ENCODE data around the gene LRP1. TPM values are rescaled to one million over a fixed set of nuclear protein-coding genes. Genes with fewer than 3 reads are reported as not detected.

Gene LRP1
- total and polyA plus RNA-seq, 2 of the 13 experiments (the other 11 are each of a cell fraction or from before 2014, with no cell fraction given): 14.7 to 30.8 TPM

DNA sequence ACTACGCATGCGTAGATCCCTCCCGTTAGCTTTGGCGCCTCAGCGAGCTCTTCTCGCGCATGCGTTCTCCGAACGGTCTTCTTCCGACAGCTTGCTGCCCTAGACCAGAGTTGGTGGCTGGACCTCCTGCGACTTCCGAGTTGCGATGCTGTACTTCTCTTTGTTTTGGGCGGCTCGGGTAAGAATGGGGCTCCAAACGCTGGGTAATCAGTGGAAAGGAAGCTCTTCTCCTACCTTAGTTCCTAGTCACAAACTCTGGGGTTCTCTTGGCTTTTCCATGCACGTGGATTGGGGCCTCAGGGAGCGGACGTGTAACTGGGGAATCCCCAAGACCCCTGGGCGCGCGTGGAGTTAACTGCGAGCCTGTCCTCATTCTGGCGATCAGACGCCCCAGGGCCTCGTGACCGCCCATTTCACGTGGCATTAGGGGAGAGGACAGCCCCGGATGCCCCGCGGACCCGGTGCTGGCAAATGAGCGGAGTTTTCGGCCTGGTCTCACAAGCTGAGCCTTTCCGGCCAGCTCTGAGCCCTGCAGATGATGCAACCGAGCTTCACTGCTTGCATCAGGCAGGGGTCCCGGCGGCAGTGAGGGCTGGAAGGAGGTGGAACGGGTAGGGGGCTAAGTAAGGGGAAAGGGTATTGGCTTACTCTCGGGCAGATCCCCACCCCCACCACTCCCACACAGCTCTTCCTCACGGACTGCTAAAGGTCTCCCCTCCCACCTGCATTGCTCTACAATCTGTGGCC lies 101.5 kb downstream of the LRP1 start, which contains the start of gene SHMT2 (continued):
- TF ChIP-seq, protein P1, sequence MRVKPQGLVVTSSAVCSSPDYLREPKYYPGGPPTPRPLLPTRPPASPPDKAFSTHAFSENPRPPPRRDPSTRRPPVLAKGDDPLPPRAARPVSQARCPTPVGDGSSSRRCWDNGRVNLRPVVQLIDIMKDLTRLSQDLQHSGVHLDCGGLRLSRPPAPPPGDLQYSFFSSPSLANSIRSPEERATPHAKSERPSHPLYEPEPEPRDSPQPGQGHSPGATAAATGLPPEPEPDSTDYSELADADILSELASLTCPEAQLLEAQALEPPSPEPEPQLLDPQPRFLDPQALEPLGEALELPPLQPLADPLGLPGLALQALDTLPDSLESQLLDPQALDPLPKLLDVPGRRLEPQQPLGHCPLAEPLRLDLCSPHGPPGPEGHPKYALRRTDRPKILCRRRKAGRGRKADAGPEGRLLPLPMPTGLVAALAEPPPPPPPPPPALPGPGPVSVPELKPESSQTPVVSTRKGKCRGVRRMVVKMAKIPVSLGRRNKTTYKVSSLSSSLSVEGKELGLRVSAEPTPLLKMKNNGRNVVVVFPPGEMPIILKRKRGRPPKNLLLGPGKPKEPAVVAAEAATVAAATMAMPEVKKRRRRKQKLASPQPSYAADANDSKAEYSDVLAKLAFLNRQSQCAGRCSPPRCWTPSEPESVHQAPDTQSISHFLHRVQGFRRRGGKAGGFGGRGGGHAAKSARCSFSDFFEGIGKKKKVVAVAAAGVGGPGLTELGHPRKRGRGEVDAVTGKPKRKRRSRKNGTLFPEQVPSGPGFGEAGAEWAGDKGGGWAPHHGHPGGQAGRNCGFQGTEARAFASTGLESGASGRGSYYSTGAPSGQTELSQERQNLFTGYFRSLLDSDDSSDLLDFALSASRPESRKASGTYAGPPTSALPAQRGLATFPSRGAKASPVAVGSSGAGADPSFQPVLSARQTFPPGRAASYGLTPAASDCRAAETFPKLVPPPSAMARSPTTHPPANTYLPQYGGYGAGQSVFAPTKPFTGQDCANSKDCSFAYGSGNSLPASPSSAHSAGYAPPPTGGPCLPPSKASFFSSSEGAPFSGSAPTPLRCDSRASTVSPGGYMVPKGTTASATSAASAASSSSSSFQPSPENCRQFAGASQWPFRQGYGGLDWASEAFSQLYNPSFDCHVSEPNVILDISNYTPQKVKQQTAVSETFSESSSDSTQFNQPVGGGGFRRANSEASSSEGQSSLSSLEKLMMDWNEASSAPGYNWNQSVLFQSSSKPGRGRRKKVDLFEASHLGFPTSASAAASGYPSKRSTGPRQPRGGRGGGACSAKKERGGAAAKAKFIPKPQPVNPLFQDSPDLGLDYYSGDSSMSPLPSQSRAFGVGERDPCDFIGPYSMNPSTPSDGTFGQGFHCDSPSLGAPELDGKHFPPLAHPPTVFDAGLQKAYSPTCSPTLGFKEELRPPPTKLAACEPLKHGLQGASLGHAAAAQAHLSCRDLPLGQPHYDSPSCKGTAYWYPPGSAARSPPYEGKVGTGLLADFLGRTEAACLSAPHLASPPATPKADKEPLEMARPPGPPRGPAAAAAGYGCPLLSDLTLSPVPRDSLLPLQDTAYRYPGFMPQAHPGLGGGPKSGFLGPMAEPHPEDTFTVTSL (CRISPR knock-in tag; IDR thresholded peaks at IDR 0.05; ENCODE audit: borderline replicate concordance): no peak
- TF ChIP-seq JDP2 (CRISPR knock-in tag; IDR thresholded peaks at IDR 0.05; ENCODE audit: borderline replicate concordance): no peak
- no peak; the same call in 1 of the 2 replicates for TF ChIP-seq KLF13 (CRISPR knock-in tag; IDR thresholded peaks at IDR 0.05)
- no peak for TF ChIP-seq SMAD9 (CRISPR knock-in tag; IDR thresholded peaks at IDR 0.05)
- TF ChIP-seq MBD4 (IDR thresholded peaks at IDR 0.05; ENCODE audit: borderline replicate concordance, low read length): no peak
- TF ChIP-seq GATAD2A (CRISPR knock-in tag; IDR thresholded peaks at IDR 0.05): peak; percentile 46; the same call in 1 of the 2 replicates
- TF ChIP-seq, protein P2, sequence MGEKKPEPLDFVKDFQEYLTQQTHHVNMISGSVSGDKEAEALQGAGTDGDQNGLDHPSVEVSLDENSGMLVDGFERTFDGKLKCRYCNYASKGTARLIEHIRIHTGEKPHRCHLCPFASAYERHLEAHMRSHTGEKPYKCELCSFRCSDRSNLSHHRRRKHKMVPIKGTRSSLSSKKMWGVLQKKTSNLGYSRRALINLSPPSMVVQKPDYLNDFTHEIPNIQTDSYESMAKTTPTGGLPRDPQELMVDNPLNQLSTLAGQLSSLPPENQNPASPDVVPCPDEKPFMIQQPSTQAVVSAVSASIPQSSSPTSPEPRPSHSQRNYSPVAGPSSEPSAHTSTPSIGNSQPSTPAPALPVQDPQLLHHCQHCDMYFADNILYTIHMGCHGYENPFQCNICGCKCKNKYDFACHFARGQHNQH (CRISPR knock-in tag; IDR thresholded peaks at IDR 0.05): peak; percentile 55; the same call in 1 of the 2 replicates
- 0 out of 2 replicates have a peak, but pooled peaks have one; percentile 75 for TF ChIP-seq GZF1 (CRISPR knock-in tag; IDR thresholded peaks at IDR 0.05)
- no peak for TF ChIP-seq ZMYM3 (CRISPR knock-in tag; IDR thresholded peaks at IDR 0.05)
- TF ChIP-seq REPIN1 (CRISPR knock-in tag; IDR thresholded peaks at IDR 0.05; ENCODE audit: borderline replicate concordance, low read depth): no peak
- peak in 1 of 2 experiments; percentile 74; a peak in 2 of 4 replicates for TF ChIP-seq KLF16 (CRISPR knock-in tag; IDR thresholded peaks at IDR 0.05)
- no peak for TF ChIP-seq KDM1A (CRISPR knock-in tag; IDR thresholded peaks at IDR 0.05)
- peak; percentile 70; the same call in 1 of the 2 replicates for TF ChIP-seq MEF2D (CRISPR knock-in tag; IDR thresholded peaks at IDR 0.05)
- no peak for TF ChIP-seq ZNF547 (CRISPR knock-in tag; IDR thresholded peaks at IDR 0.05)
- TF ChIP-seq TAF15 (IDR thresholded peaks at IDR 0.05; ENCODE audit: low read depth, low read length, poor library complexity, severe bottlenecking): no peak
- no peak for TF ChIP-seq SIX1 (CRISPR knock-in tag; IDR thresholded peaks at IDR 0.05; ENCODE audit: borderline replicate concordance)
- TF ChIP-seq JARID2 (CRISPR knock-in tag; IDR thresholded peaks at IDR 0.05; ENCODE audit: insufficient replicate concordance): no peak
- TF ChIP-seq ZNF614 (CRISPR knock-in tag; IDR thresholded peaks at IDR 0.05; ENCODE audit: borderline replicate concordance): no peak
- TF ChIP-seq, protein P3, sequence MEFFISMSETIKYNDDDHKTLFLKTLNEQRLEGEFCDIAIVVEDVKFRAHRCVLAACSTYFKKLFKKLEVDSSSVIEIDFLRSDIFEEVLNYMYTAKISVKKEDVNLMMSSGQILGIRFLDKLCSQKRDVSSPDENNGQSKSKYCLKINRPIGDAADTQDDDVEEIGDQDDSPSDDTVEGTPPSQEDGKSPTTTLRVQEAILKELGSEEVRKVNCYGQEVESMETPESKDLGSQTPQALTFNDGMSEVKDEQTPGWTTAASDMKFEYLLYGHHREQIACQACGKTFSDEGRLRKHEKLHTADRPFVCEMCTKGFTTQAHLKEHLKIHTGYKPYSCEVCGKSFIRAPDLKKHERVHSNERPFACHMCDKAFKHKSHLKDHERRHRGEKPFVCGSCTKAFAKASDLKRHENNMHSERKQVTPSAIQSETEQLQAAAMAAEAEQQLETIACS (CRISPR knock-in tag; IDR thresholded peaks at IDR 0.05): no peak
- TF ChIP-seq, protein P4, sequence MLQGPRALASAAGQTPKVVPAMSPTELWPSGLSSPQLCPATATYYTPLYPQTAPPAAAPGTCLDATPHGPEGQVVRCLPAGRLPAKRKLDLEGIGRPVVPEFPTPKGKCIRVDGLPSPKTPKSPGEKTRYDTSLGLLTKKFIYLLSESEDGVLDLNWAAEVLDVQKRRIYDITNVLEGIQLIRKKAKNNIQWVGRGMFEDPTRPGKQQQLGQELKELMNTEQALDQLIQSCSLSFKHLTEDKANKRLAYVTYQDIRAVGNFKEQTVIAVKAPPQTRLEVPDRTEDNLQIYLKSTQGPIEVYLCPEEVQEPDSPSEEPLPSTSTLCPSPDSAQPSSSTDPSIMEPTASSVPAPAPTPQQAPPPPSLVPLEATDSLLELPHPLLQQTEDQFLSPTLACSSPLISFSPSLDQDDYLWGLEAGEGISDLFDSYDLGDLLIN (CRISPR knock-in tag; IDR thresholded peaks at IDR 0.05; ENCODE audit: borderline replicate concordance): no peak
- peak; percentile 83; the same call in 1 of the 2 replicates for TF ChIP-seq ZNF782 (CRISPR knock-in tag; IDR thresholded peaks at IDR 0.05; ENCODE audit: borderline replicate concordance)

All from HepG2 (cell line).